ENCODE measurements around the gene LCNL1.
A peak's percentile ranks its signal among the peaks of the same experiment; 100 is the strongest.

The LCNL1 gene

DNA sequence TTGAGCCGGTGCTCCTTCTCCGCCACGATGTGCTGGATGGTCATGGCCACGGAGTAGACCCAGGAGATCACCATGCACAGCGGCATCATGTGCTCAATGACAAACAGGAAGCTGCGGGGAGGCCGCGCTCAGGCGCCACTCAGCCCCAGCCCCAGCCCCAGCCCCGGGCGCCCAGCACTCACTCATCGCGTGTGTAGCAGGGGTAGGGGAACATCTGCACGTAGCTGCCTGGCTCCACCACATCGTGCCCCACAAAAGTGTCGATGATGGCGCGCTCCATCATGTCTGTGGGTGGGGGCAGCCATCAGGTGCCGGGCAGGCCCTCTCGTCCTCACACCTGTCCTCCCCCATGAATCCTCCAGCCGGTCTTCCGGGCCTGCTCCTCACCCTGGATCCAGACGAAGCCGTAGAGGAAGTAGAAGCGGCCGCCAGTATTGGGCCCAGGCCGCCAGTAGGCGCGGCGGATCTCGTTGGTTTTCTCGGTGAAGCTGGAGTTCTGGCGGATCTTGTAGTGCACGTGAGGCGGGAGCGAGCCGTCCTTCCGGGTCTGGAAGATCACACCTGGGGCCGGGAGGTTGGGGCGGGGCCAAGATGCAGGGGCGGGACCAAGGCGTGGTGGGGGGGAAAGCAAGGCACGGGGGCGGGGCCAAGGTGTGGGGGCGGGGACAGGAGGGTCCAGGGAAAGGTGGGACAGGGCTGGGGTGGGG lies 35.2 kb downstream of the LCNL1 start:
- no peak overlapping the region for H3K4me3 ChIP-seq (ENCODE audit: low read depth, low read length)
- no peak for DNase-seq (ENCODE audit: low read depth)
- TF ChIP-seq, protein P1, sequence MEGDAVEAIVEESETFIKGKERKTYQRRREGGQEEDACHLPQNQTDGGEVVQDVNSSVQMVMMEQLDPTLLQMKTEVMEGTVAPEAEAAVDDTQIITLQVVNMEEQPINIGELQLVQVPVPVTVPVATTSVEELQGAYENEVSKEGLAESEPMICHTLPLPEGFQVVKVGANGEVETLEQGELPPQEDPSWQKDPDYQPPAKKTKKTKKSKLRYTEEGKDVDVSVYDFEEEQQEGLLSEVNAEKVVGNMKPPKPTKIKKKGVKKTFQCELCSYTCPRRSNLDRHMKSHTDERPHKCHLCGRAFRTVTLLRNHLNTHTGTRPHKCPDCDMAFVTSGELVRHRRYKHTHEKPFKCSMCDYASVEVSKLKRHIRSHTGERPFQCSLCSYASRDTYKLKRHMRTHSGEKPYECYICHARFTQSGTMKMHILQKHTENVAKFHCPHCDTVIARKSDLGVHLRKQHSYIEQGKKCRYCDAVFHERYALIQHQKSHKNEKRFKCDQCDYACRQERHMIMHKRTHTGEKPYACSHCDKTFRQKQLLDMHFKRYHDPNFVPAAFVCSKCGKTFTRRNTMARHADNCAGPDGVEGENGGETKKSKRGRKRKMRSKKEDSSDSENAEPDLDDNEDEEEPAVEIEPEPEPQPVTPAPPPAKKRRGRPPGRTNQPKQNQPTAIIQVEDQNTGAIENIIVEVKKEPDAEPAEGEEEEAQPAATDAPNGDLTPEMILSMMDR (IDR thresholded peaks at IDR 0.05; ENCODE audit: control insufficient read depth, extremely low read depth, insufficient read depth) = no peak

DNA sequence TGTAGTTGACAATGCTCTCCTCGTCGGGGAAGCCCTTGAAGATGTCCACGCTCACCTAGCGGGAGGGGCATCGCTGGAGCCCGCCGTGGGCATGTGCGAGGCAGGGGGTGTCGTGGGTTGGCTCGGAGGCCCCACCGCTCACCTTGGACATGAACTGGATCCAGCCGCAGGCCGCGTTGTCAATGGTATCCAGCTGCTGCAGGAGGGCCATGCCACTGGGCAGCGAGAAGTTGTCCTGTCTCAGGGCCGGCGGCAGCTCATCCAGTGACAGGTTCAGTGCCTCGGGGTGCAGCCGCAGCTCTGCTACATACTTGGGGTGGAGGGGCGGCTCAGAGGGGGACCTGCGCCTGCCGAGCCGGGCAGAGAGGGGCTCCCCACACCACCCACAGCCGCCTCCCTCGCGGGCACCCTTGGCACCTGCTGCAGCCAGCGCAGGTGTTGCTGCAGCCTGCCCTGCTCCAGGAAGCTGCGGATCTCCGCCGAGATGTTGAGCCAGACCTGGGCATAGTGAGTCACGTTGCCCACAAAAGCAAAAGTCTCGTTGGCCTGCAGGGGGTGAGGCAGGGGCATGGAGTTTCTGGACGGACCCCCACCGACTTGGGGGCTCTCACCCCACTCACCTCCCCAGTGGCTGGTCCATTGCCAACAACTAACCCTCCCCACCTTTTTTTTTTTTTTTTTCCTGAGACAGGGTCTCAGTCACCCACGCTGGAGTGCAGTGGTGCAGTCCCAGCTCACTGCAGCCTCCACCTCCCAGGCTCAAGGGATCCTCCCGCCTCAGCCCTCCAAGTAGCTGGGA lies 36.2 kb downstream of the LCNL1 start:
- TF ChIP-seq, protein P1 (IDR thresholded peaks at IDR 0.05; ENCODE audit: control insufficient read depth, extremely low read depth, insufficient read depth) = no peak
- no peak overlapping the region for H3K4me3 ChIP-seq (ENCODE audit: low read depth, low read length)
- DNase-seq (ENCODE audit: low read depth) = no peak

DNA sequence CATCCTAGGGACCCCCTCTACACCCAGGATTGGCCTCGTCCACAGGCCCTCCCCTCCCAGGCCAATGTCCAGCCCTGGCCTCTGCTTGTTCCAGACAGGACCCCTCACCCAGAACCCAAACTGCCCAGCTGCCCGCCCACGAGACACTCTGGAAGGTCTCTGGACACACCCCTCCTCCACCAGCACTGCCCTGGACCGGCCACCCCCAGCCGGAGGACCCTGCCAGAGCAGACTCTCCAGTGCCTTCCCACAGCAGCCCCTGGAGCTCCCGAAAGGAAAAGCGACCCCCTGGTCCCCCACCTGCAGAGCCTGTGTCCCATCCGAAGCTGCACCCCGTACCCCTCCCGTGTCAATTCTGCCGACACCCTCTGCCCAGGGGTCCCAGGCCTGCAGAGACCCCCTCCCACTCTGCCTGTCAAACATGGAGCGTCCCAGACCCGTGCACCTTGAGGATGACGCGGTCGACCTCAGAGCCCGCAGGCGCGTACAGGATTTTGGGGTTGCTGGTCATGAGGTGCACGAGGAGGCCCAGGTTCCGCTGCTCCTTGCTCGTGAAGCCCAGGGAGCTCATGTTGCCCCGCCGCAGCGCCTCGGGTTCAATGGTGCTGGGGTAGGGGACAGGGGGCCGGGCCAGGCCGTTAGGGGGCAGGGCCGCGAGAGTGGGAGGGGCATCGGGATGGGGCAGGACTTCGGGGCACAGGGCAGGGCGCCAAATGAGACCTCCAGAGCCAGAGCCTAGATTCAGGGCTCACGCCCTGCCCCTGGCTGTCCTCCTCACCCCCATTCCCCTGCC lies 37.3 kb downstream of the LCNL1 start:
- TF ChIP-seq, protein P1 (IDR thresholded peaks at IDR 0.05; ENCODE audit: control insufficient read depth, extremely low read depth, insufficient read depth) = no peak
- no peak overlapping the region for H3K4me3 ChIP-seq (ENCODE audit: low read depth, low read length)
- DNase-seq (ENCODE audit: low read depth) = no peak

DNA sequence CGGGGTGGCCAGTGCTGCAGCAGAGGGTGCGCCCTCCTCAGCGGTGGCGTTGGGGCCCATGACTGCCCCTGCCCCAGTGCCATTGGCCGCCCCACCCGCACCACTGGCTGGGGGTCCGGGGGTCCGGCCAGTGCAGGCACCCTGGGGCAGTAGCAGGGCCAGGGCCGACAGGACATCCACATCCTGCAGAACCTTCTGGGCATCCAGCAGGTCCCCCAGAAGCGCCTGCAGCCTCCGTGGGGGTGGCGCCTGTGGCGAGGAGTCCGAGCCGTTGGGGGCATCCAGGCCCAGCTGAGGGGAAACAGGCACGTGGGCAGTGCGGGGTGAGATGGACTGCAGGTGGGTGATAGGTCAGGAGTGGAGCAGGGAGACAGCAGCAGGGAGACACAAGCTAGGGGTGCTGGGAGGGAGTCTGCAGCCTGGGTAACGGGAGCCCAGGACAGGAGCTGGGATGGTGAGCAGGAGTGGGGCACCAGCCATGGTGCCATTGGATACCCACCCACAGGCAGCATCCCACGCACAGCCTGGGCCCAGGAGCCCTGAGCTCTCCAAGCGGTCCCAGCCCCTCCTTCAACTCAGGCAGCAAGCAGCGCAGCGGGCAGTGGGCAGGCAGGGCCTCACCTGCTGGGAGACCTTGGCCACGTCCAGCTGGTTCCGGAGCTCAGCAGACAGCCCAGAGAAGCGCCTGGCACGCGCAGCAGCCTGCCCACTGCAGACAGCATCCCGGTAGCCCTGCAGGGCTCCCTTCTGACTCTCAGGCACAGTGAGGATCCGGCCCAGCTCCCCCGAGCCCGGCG lies 38.2 kb downstream of the LCNL1 start:
- no peak overlapping the region for H3K4me3 ChIP-seq (ENCODE audit: low read depth, low read length)
- TF ChIP-seq, protein P1 (IDR thresholded peaks at IDR 0.05; ENCODE audit: control insufficient read depth, extremely low read depth, insufficient read depth) = no peak
- DNase-seq (ENCODE audit: low read depth) = no peak

DNA sequence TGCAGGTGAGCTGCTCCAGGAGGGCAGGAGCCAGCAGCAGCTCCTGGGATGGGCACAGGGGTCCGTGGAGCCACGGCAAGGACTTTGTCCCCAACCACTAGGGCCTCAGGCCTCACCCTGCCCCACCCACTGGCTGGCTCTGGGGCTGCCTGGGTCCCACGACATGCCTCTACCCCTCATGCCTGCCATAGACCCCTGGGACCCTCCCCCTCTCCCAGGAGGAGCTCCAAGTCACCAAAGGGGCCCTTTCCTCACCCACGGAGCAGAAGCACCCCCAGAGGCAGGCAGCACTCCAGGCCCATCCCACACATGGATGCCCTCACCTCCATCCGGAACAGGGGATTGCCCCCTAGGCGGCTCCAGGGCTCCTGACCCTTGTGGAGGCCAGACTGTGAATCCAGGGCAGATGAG lies 38.8 kb downstream of the LCNL1 start:
- TF ChIP-seq, protein P1 (IDR thresholded peaks at IDR 0.05; ENCODE audit: control insufficient read depth, extremely low read depth, insufficient read depth) = no peak
- no peak overlapping the region for H3K4me3 ChIP-seq (ENCODE audit: low read depth, low read length)
- no peak for DNase-seq (ENCODE audit: low read depth)

DNA sequence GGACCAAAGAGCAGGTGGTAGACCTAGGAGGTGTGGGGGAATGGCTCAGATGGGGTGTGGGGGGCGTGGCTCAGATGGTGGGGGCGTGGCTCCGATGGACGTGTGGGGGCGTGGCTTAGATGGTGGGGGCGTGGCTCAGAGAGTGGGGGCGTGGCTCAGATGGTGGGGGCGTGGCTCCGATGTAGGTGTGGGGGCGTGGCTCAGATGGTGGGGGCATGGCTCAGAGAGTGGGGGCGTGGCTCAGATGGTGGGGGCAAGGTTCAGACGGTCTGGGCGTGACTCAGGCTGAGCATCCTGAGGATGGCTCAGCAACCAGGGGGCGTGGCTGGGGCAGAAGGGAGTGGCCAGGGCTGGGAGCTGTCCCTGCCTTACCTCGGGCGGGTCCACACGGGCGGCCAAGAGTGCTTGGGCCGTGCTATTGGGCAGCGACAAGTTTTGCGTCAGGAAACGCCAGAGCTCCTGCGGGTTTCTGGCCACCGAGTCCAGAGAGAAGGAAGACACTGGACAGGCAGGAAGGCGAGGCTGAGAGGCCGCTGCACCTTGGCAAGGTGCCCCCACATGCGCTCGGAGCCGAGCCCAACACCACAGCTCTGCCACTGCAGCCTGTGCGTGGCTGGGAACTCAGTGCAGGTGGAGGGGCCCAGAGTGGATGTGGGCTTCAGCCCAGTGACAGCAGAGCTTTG lies 39.3 kb downstream of the LCNL1 start:
- peak; percentile 99 for DNase-seq (ENCODE audit: low read depth)
- TF ChIP-seq, protein P1 (IDR thresholded peaks at IDR 0.05; ENCODE audit: control insufficient read depth, extremely low read depth, insufficient read depth) = no peak
- H3K4me3 ChIP-seq (ENCODE audit: low read depth, low read length) = no peak overlapping the region; the same call in 1 of the 2 replicates

All from LNCaP clone FGC (cell line).